HG03457 (cell line): ENCODE data around the gene PGD.
"Not testable (repeated sequence)": the region's sequence is repeated elsewhere in the genome, so short reads cannot be mapped to it uniquely, and the experiment has no call there.

Experiments used
- ATAC-seq: cut with Tn5 transposase; IDR thresholded peaks from one replicate; pipeline ENCODE4 v1.9.1; 2021; ENCODE audit warnings: moderate number of reproducible peaks; ENCODE audit not compliant: unreplicated experiment

The PGD gene

GRCh38 chr1:10398734-10399443 lies at the start of gene PGD:
TSS of gene PGD (plus strand) at chr1:10399064. CDS start at chr1:10399118, 54 bp downstream.
- peak; percentile 86 for ATAC-seq

- no peak for ATAC-seq
Measured at GRCh38 chr1:10353282-10353681, 45.6 kb upstream of the PGD start.

GRCh38 chr1:10353693-10354092 lies 45.2 kb upstream of the PGD start:
- ATAC-seq, result no peak

- ATAC-seq, result no peak
Measured at GRCh38 chr1:10360045-10360444, 38.8 kb upstream of the PGD start.

- no peak for ATAC-seq
Measured at GRCh38 chr1:10361515-10361914, 37.3 kb upstream of the PGD start.

GRCh38 chr1:10368194-10368593 lies 30.7 kb upstream of the PGD start:
- no peak for ATAC-seq

GRCh38 chr1:10374442-10374860 lies 24.4 kb upstream of the PGD start:
- no peak for ATAC-seq

- not testable (repeated sequence) for ATAC-seq
Measured at GRCh38 chr1:10377365-10378029, 21.4 kb upstream of the PGD start.

GRCh38 chr1:10378081-10378841 lies 20.6 kb upstream of the PGD start:
- no peak for ATAC-seq

GRCh38 chr1:10379101-10379620 lies 19.7 kb upstream of the PGD start:
- ATAC-seq, result no peak

GRCh38 chr1:10379676-10380075 lies 19.2 kb upstream of the PGD start:
- no peak for ATAC-seq

- ATAC-seq, result no peak
Measured at GRCh38 chr1:10380594-10381275, 18.1 kb upstream of the PGD start.

- ATAC-seq, result no peak
Measured at GRCh38 chr1:10383630-10384029, 15.2 kb upstream of the PGD start.

- no peak for ATAC-seq
Measured at GRCh38 chr1:10384219-10384618, 14.6 kb upstream of the PGD start.

- no peak for ATAC-seq
Measured at GRCh38 chr1:10386761-10387676, 11.8 kb upstream of the PGD start.

GRCh38 chr1:10387677-10388386 lies 11.0 kb upstream of the PGD start:
- no peak for ATAC-seq

GRCh38 chr1:10388387-10388715 lies 10.5 kb upstream of the PGD start:
- ATAC-seq, result no peak

GRCh38 chr1:10389271-10389973 lies 9.4 kb upstream of the PGD start:
- no peak for ATAC-seq

GRCh38 chr1:10396870-10397269 lies 2.0 kb upstream of the PGD start:
- ATAC-seq, result no peak
